Smooth muscle cell of bladder (primary cell): ENCODE measurements around the gene ANXA2. TPM values are rescaled to one million over a fixed set of nuclear protein-coding genes. Genes with fewer than 3 reads are reported as not detected.

ENCODE experiments used
- total RNA-seq: library from RNA; depleted of rRNA; stranded (reverse); fragments of >200 nt; gene quantifications from 2 replicates; pipeline ENCODE4 v1.2.3, GENCODE V29; 2014

Gene ANXA2
- 1,975 and 2,506 TPM in 2 replicates for total RNA-seq

DNA sequence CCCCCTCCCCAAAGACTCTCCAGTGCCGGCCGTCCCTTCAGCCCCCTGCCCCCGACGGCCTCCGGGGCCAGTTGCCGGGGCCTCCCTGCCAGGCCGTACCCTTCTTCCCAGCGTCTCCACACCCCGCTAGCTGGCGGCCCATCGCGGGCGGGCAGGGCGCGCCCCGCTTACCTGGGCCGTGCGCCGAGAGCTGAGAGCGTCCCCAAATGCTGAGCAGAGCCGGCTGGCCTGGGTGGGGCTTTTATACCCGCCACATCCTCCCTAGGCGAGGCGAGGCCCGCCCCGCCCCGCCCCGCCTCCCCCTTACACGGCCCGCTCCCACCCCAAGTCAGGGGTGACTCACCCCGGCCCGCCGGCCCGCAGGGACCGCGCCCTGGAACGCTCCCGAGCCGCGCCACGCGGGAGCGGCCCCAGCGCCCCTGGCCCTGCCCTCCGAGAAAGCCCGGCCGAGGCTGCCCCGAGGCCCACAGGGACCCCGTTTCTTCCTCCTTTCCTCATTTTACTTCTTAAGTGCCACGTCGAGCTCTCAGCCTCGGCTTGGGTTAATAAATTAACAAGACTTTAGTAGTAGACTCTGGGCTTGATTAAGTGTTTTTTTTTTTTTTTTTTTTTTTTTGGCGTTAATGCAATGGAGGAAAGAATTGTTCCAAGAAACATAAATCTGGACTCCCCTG, at the start of gene ANXA2:
TSS of gene ANXA2 (minus strand) at position 215 of the 674 bp plus-strand sequence. CDS start 11,911 bp downstream, outside the sequence.

Other genes starting within 250 kb of the ANXA2 start
- 25.9 and 27.1 TPM in 2 replicates for gene ICE2, start 81.2 kb upstream of the ANXA2 start, total RNA-seq